Measurements from ENCODE around the gene AIF1.

The AIF1 gene

GRCh38 chr6:31645325-31645724 is 30.3 kb downstream of the AIF1 start:
- Histone ChIP-seq H2BK5ac (ENCODE audit: low read depth, low read length, poor library complexity) (no peak overlapping the region), H3K79me2 (ENCODE audit: control insufficient read depth, insufficient read depth, low read length, poor library complexity) (no peaks in the 10 kb centered on the region), H4K8ac (ENCODE audit: low read depth, low read length) (no peak overlapping the region), H4K91ac (ENCODE audit: low read depth, low read length) (no peak overlapping the region), H3K27ac (ENCODE audit: low read depth, low read length) (no peak overlapping the region), H2BK120ac (ENCODE audit: insufficient read depth, low read length, poor library complexity) (no peak overlapping the region), H3K14ac (ENCODE audit: low read length) (no peak overlapping the region), H4K12ac (ENCODE audit: low read depth, low read length) (no peak overlapping the region), H3K23ac (ENCODE audit: low read length) (no peak overlapping the region), H2BK12ac (ENCODE audit: low read length) (no peak overlapping the region), H3K4me1 (ENCODE audit: control insufficient read depth in 1 of 2, insufficient read depth in 2 of 2, low read length in 2 of 2) (no peaks in the 10 kb centered on the region), H3K4me3 (ENCODE audit: low read depth, low read length) (no peak overlapping the region), H3K36me3 (ENCODE audit: control insufficient read depth in 1 of 2, insufficient read depth in 2 of 2, low read length in 2 of 2) (peaks cover 70 to 83% of the 10 kb centered on the region in 2 experiments), H2AFZ (ENCODE audit: insufficient read depth, low read length, poor library complexity) (no peak overlapping the region), H3K4me2 (ENCODE audit: low read length) (no peak overlapping the region), H3K27me3 (ENCODE audit: insufficient read depth, low read length) (no peaks in the 10 kb centered on the region), H3K9me3 (ENCODE audit: insufficient read depth, low read depth, low read length) (peaks cover 4% of the 10 kb centered on the region), H3K18ac (ENCODE audit: low read length) (no peak overlapping the region), H3K79me1 (ENCODE audit: low read length) (no peaks in the 10 kb centered on the region), H2AK5ac (ENCODE audit: low read length) (no peak overlapping the region), H3K4ac (ENCODE audit: low read depth, low read length) (no peak overlapping the region), H3K9ac (ENCODE audit: low read length) (no peak overlapping the region)
- no CpG with 5 or more reads among the region's 9 CpGs for WGBS (ENCODE audit: extremely low coverage, insufficient coverage, insufficient read length)
- DNase-seq: no peak

GRCh38 chr6:31651602-31652191 is 36.7 kb downstream of the AIF1 start:
- peaks cover 24 to 34% of the 10 kb centered on the region in 2 experiments for H3K36me3 ChIP-seq (ENCODE audit: control insufficient read depth in 1 of 2, insufficient read depth in 2 of 2, low read length in 2 of 2)
- peak overlapping the region; percentile 82 for H3K4ac ChIP-seq (ENCODE audit: low read depth, low read length)
- peak overlapping the region; percentile 92 for H2BK5ac ChIP-seq (ENCODE audit: low read depth, low read length, poor library complexity)
- H4K8ac ChIP-seq (ENCODE audit: low read depth, low read length): peak overlapping the region; percentile 96
- peak overlapping the region; percentile 93 for H3K27ac ChIP-seq (ENCODE audit: low read depth, low read length)
- H2AFZ ChIP-seq (ENCODE audit: insufficient read depth, low read length, poor library complexity): peak overlapping the region; percentile 30
- peak overlapping the region; percentile 95 for H3K14ac ChIP-seq (ENCODE audit: low read length)
- H3K23ac ChIP-seq (ENCODE audit: low read length): no peak overlapping the region
- H4K12ac ChIP-seq (ENCODE audit: low read depth, low read length): peak overlapping the region; percentile 88
- no CpG with 5 or more reads among the region's 29 CpGs for WGBS (ENCODE audit: extremely low coverage, insufficient coverage, insufficient read length)
- peak overlapping the region; percentile 76 for H2AK5ac ChIP-seq (ENCODE audit: low read length)
- peak overlapping the region; percentile 83 for H2BK120ac ChIP-seq (ENCODE audit: insufficient read depth, low read length, poor library complexity)
- peak overlapping the region; percentile 92 for H4K91ac ChIP-seq (ENCODE audit: low read depth, low read length)
- H3K18ac ChIP-seq (ENCODE audit: low read length): peak overlapping the region; percentile 87
- H3K27me3 ChIP-seq (ENCODE audit: insufficient read depth, low read length): no peaks in the 10 kb centered on the region
- H3K4me2 ChIP-seq (ENCODE audit: low read length): peak overlapping the region; percentile 69
- H3K4me1 ChIP-seq (ENCODE audit: control insufficient read depth in 1 of 2, insufficient read depth in 2 of 2, low read length in 2 of 2): peaks cover 6 to 9% of the 10 kb centered on the region in 2 experiments
- DNase-seq: peak; percentile 74 to 82
- H3K79me2 ChIP-seq (ENCODE audit: control insufficient read depth, insufficient read depth, low read length, poor library complexity): peaks cover 7% of the 10 kb centered on the region
- H3K9me3 ChIP-seq (ENCODE audit: insufficient read depth, low read depth, low read length): no peaks in the 10 kb centered on the region
- no peak overlapping the region for H2BK12ac ChIP-seq (ENCODE audit: low read length)
- peak overlapping the region; percentile 90 for H3K4me3 ChIP-seq (ENCODE audit: low read depth, low read length)
- H3K79me1 ChIP-seq (ENCODE audit: low read length): peaks cover 17% of the 10 kb centered on the region
- H3K9ac ChIP-seq (ENCODE audit: low read length): peak overlapping the region; percentile 86

DNA sequence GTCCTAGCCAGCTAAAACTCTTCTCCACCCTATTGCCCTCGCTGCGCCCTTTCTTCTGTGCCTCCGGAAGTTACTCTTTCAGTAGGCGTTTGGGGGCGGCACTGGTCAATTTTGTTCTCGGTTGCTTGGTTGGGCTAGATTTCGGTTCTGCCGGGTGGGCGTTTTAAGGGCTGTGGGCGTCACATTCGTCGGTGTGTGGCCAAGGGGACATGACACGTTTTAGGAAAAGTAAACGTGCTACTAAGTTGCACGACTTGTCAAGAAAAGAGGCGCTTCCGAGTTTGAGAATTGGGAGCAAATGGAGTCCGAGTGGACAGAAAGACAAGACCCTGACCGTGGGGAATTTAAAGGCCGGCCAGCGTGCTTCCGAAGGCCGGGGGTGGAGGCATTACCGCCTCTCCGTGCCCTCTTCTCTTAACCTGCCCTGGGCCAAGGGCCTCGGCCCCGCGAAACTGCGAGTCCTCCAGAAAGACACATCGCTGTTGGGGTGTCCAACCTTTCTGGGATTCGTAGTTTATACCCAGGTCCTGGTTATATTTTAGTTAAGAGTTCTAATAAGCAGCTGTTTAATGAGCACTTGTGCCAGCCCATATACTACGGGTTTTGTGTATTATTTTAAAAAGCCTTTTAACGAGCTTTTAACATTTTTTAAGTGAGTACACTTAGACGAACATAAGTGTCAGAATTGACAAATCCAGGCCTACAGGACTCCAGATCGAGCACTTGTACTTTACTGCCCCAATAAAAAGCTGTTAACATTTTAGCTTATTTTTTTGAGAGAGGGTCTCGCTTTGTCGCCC is 38.1 kb downstream of the AIF1 start:
- peak overlapping the region; percentile 90 for H3K4me3 ChIP-seq (ENCODE audit: low read depth, low read length)
- no peak overlapping the region for H2AK5ac ChIP-seq (ENCODE audit: low read length)
- H3K27ac ChIP-seq (ENCODE audit: low read depth, low read length): peak overlapping the region; percentile 93
- H3K18ac ChIP-seq (ENCODE audit: low read length): no peak overlapping the region
- H3K4ac ChIP-seq (ENCODE audit: low read depth, low read length): peak overlapping the region; percentile 82
- H4K91ac ChIP-seq (ENCODE audit: low read depth, low read length): peak overlapping the region; percentile 92
- peak in 1 of 2 donors; percentile 75 for DNase-seq
- H3K23ac ChIP-seq (ENCODE audit: low read length): no peak overlapping the region
- H3K36me3 ChIP-seq (ENCODE audit: control insufficient read depth in 1 of 2, insufficient read depth in 2 of 2, low read length in 2 of 2): peaks cover 17 to 29% of the 10 kb centered on the region in 2 experiments
- no peaks in the 10 kb centered on the region for H3K27me3 ChIP-seq (ENCODE audit: insufficient read depth, low read length)
- H2BK120ac ChIP-seq (ENCODE audit: insufficient read depth, low read length, poor library complexity): peak overlapping the region; percentile 10
- H3K79me1 ChIP-seq (ENCODE audit: low read length): peaks cover 17% of the 10 kb centered on the region
- peaks cover 7% of the 10 kb centered on the region for H3K79me2 ChIP-seq (ENCODE audit: control insufficient read depth, insufficient read depth, low read length, poor library complexity)
- peak overlapping the region; percentile 72 for H2AFZ ChIP-seq (ENCODE audit: insufficient read depth, low read length, poor library complexity)
- H3K4me1 ChIP-seq (ENCODE audit: control insufficient read depth in 1 of 2, insufficient read depth in 2 of 2, low read length in 2 of 2): peaks cover 6 to 10% of the 10 kb centered on the region in 2 experiments
- H2BK5ac ChIP-seq (ENCODE audit: low read depth, low read length, poor library complexity): peak overlapping the region; percentile 92
- peak overlapping the region; percentile 83 for H3K14ac ChIP-seq (ENCODE audit: low read length)
- H4K8ac ChIP-seq (ENCODE audit: low read depth, low read length): peak overlapping the region; percentile 96
- peak overlapping the region; percentile 95 for H4K12ac ChIP-seq (ENCODE audit: low read depth, low read length)
- peak overlapping the region; percentile 69 for H3K4me2 ChIP-seq (ENCODE audit: low read length)
- WGBS (ENCODE audit: extremely low coverage, insufficient coverage, insufficient read length): no CpG with 5 or more reads among the region's 37 CpGs
- no peak overlapping the region for H2BK12ac ChIP-seq (ENCODE audit: low read length)
- peak overlapping the region; percentile 75 for H3K9ac ChIP-seq (ENCODE audit: low read length)
- no peaks in the 10 kb centered on the region for H3K9me3 ChIP-seq (ENCODE audit: insufficient read depth, low read depth, low read length)

- no peak for DNase-seq
- no peak overlapping the region for H3K14ac ChIP-seq (ENCODE audit: low read length)
- no peaks in the 10 kb centered on the region for H3K27me3 ChIP-seq (ENCODE audit: insufficient read depth, low read length)
- peaks cover 10 to 15% of the 10 kb centered on the region in 2 experiments for H3K36me3 ChIP-seq (ENCODE audit: control insufficient read depth in 1 of 2, insufficient read depth in 2 of 2, low read length in 2 of 2)
- no peak overlapping the region for H2BK5ac ChIP-seq (ENCODE audit: low read depth, low read length, poor library complexity)
- H2AFZ ChIP-seq (ENCODE audit: insufficient read depth, low read length, poor library complexity): no peak overlapping the region
- WGBS (ENCODE audit: extremely low coverage, insufficient coverage, insufficient read length): no CpG with 5 or more reads among the region's 8 CpGs
- no peak overlapping the region for H4K91ac ChIP-seq (ENCODE audit: low read depth, low read length)
- no peaks in the 10 kb centered on the region for H3K9me3 ChIP-seq (ENCODE audit: insufficient read depth, low read depth, low read length)
- no peak overlapping the region for H3K4me3 ChIP-seq (ENCODE audit: low read depth, low read length)
- H3K79me1 ChIP-seq (ENCODE audit: low read length): peaks cover 17% of the 10 kb centered on the region
- H3K4me2 ChIP-seq (ENCODE audit: low read length): no peak overlapping the region
- no peak overlapping the region for H3K18ac ChIP-seq (ENCODE audit: low read length)
- H2AK5ac ChIP-seq (ENCODE audit: low read length): no peak overlapping the region
- H3K23ac ChIP-seq (ENCODE audit: low read length): no peak overlapping the region
- H3K79me2 ChIP-seq (ENCODE audit: control insufficient read depth, insufficient read depth, low read length, poor library complexity): peaks cover 13% of the 10 kb centered on the region
- no peak overlapping the region for H2BK12ac ChIP-seq (ENCODE audit: low read length)
- no peak overlapping the region for H2BK120ac ChIP-seq (ENCODE audit: insufficient read depth, low read length, poor library complexity)
- no peak overlapping the region for H3K4ac ChIP-seq (ENCODE audit: low read depth, low read length)
- no peak overlapping the region for H3K9ac ChIP-seq (ENCODE audit: low read length)
- peaks cover 15 to 24% of the 10 kb centered on the region in 2 experiments for H3K4me1 ChIP-seq (ENCODE audit: control insufficient read depth in 1 of 2, insufficient read depth in 2 of 2, low read length in 2 of 2)
- H4K12ac ChIP-seq (ENCODE audit: low read depth, low read length): no peak overlapping the region
- no peak overlapping the region for H4K8ac ChIP-seq (ENCODE audit: low read depth, low read length)
- H3K27ac ChIP-seq (ENCODE audit: low read depth, low read length): no peak overlapping the region
Observed at GRCh38 chr6:31654574-31655348, 39.7 kb downstream of the AIF1 start.
